CD4-positive, alpha-beta T cell (primary cell): ENCODE measurements around the gene AIFM3. TPM values are rescaled to one million over a fixed set of nuclear protein-coding genes. Genes with fewer than 3 reads are reported as not detected.

Source experiments
- ATAC-seq: fragments of 200-7000 bp; cut with Tn5 transposase; one replicate; pipeline ENCODE4 v1.10.0; 2022; ENCODE audit warnings: mild to moderate bottlenecking; ENCODE audit not compliant: poor library complexity
- CTCF ChIA-PET: fragments of 350-600 bp; sonication (Branson Sonifier 250); formaldehyde crosslinking; loops from one replicate; lab custom pipeline; 2021; ENCODE audit warnings: antibody characterized with exemption, inconsistent platforms; lab: Charles Lee
- POLR2A ChIA-PET: fragments of 350-600 bp; sonication (Branson Sonifier 250); formaldehyde crosslinking; loops from one replicate; lab custom pipeline; 2021; ENCODE audit warnings: antibody characterized with exemption, inconsistent platforms; lab: Charles Lee
- DNase-seq, 14 experiments: peaks; one replicate each; pipeline ENCODE4 v3.0.0-alpha.2; 2013 to 2020; ENCODE audit warnings: mixed read lengths in 2 of 14
- H3K27ac ChIP-seq, 2 donors: one replicate each; pipeline versions ENCODE4 v1.5.1 to v1.7.0; 2013; ENCODE audit warnings: low read length in 2 of 2, low read depth in 1 of 2, mild to moderate bottlenecking in 1 of 2
- H3K27me3 ChIP-seq, 2 experiments: 1 replicate in 1 of 2; 2 replicates in 1 of 2; pipeline versions ENCODE4 v1.6.1 to v1.7.0; 2013; ENCODE audit warnings: low read length in 2 of 2, control low read depth in 1 of 2, mild to moderate bottlenecking in 1 of 2, moderate library complexity in 1 of 2; ENCODE audit not compliant: insufficient read depth in 2 of 2, control insufficient read depth in 1 of 2
- H3K36me3 ChIP-seq: one replicate; pipeline ENCODE4 v1.6.1; 2013; ENCODE audit warnings: low read length, control low read depth; ENCODE audit not compliant: insufficient read depth
- H3K4me1 ChIP-seq: one replicate; pipeline ENCODE4 v1.6.1; 2013; ENCODE audit warnings: low read length, control low read depth; ENCODE audit not compliant: insufficient read depth
- H3K4me3 ChIP-seq: one replicate; pipeline ENCODE4 v1.5.1; 2013; ENCODE audit warnings: mild to moderate bottlenecking, low read length, moderate library complexity
- H3K9me3 ChIP-seq, 2 experiments: 1 replicate in 1 of 2; 2 replicates in 1 of 2; pipeline versions ENCODE4 v1.6.1 to v1.7.0; 2013; ENCODE audit warnings: low read length in 2 of 2, mild to moderate bottlenecking in 2 of 2, control low read depth in 1 of 2, moderate library complexity in 1 of 2; ENCODE audit not compliant: control insufficient read depth in 1 of 2, insufficient read depth in 1 of 2
- H3K27ac Mint-ChIP-seq: one replicate; pipeline ENCODE4 v1.8.0; 2020; ENCODE audit warnings: mixed read lengths
- H3K27me3 Mint-ChIP-seq: one replicate; pipeline ENCODE4 v1.8.0; 2021; ENCODE audit warnings: mixed read lengths
- H3K36me3 Mint-ChIP-seq: one replicate; pipeline ENCODE4 v1.8.0; 2021; ENCODE audit warnings: low read depth, mixed read lengths
- H3K4me1 Mint-ChIP-seq: one replicate; pipeline ENCODE4 v1.8.0; 2021; ENCODE audit warnings: low read depth, mixed read lengths
- H3K4me3 Mint-ChIP-seq: one replicate; pipeline ENCODE4 v1.8.0; 2020; ENCODE audit warnings: mild to moderate bottlenecking, mixed read lengths
- H3K9me3 Mint-ChIP-seq: one replicate; pipeline ENCODE4 v1.8.0; 2020; ENCODE audit warnings: mixed read lengths
- CTCF ChIP-seq: fragments of 200-600 bp; IDR thresholded peaks from one replicate; pipeline ENCODE4 v1.8.0; 2022; ENCODE audit warnings: antibody characterized with exemption, mild to moderate bottlenecking
- intact Hi-C, 2 experiments: fragments of 100-400 bp; cut with DNase I in 1 of 2; cut with micrococcal nuclease in 1 of 2; formaldehyde crosslinking; loops; one replicate each; pipeline versions ENCODE4 v1.15.1 to v1.9.0; 2023 to 2025; cut with DNase I, micrococcal nuclease
- total RNA-seq, 174 experiments: library from RNA in 2 of 174; stranded (reverse) in 2 of 174; gene quantifications; one replicate each; pipeline ENCODE4 v1.2.3 and lab custom pipeline; 2021 to 2026

AIFM3 gene
- total RNA-seq, 2 experiments from 2014 or later, result 0.34 to 0.41 TPM

GRCh38 chr22:20996598-20997535 is 29.8 kb downstream of the AIFM3 start:
- H3K4me3 Mint-ChIP-seq, result no peak overlapping the region
- no peak for ATAC-seq
- ChIA-PET CTCF (no interaction called here), POLR2A (no interaction called here)
- peaks cover 69% of the 10 kb centered on the region for H3K36me3 ChIP-seq
- no peaks in the 10 kb centered on the region for H3K9me3 Mint-ChIP-seq
- peaks cover 35% of the 10 kb centered on the region for H3K4me1 ChIP-seq
- H3K27me3 ChIP-seq, result no peaks in the 10 kb centered on the region
- H3K27ac ChIP-seq, result peak overlapping the region in 1 of 2 donors; percentile 1
- intact Hi-C loops, result no loop called here
- H3K9me3 ChIP-seq, result no peaks in the 10 kb centered on the region
- DNase-seq, result peak in 1 of 14 experiments; percentile 17
- TF ChIP-seq CTCF, result no peak
- peaks cover 26% of the 10 kb centered on the region for H3K4me1 Mint-ChIP-seq
- H3K4me3 ChIP-seq, result no peak overlapping the region
- peaks cover 39% of the 10 kb centered on the region for H3K36me3 Mint-ChIP-seq
- no peaks in the 10 kb centered on the region for H3K27me3 Mint-ChIP-seq
- peak overlapping the region; percentile 55 for H3K27ac Mint-ChIP-seq

- Mint-ChIP-seq H3K4me1 (peaks cover 32% of the 10 kb centered on the region), H3K9me3 (no peaks in the 10 kb centered on the region), H3K27me3 (no peaks in the 10 kb centered on the region), H3K27ac (no peak overlapping the region), H3K4me3 (no peak overlapping the region), H3K36me3 (peaks cover 43% of the 10 kb centered on the region)
- ATAC-seq, result no peak
- peaks cover 41% of the 10 kb centered on the region for H3K4me1 ChIP-seq
- H3K9me3 ChIP-seq, result no peaks in the 10 kb centered on the region
- H3K27ac ChIP-seq, result no peak overlapping the region
- H3K36me3 ChIP-seq, result peaks cover 60% of the 10 kb centered on the region
- no peak overlapping the region for H3K4me3 ChIP-seq
- ChIA-PET CTCF (no interaction called here), POLR2A (interaction anchor here (3.6 kb wide), 1 partner anchor 16 kb away, joined by 25 read pairs; the partner anchor contains the start of gene LZTR1)
- DNase-seq, result peak in 1 of 14 experiments; percentile 14
- no peaks in the 10 kb centered on the region for H3K27me3 ChIP-seq
- intact Hi-C loops, result no loop called here
- TF ChIP-seq CTCF, result no peak
These were observed 30.6 kb downstream of the AIFM3 start for GRCh38 chr22:20997536-20998257.

- TF ChIP-seq CTCF, result no peak
- Histone ChIP-seq H3K27ac (no peak overlapping the region), H3K9me3 (no peaks in the 10 kb centered on the region), H3K4me3 (no peak overlapping the region), H3K4me1 (peaks cover 51% of the 10 kb centered on the region), H3K36me3 (peaks cover 54% of the 10 kb centered on the region), H3K27me3 (no peaks in the 10 kb centered on the region)
- intact Hi-C loops, result no loop called here
- Mint-ChIP-seq H3K4me3 (peak overlapping the region; percentile 70), H3K9me3 (no peaks in the 10 kb centered on the region), H3K36me3 (peaks cover 43% of the 10 kb centered on the region), H3K27me3 (no peaks in the 10 kb centered on the region), H3K27ac (peak overlapping the region; percentile 63), H3K4me1 (peaks cover 42% of the 10 kb centered on the region)
- ChIA-PET CTCF (no interaction called here), POLR2A (interaction anchor here (3.6 kb wide), 1 partner anchor 17 kb away, joined by 25 read pairs; the partner anchor contains the start of gene LZTR1)
- ATAC-seq (no peak), DNase-seq (peak in 1 of 14 experiments; percentile 12)
These were observed 31.6 kb downstream of the AIFM3 start for GRCh38 chr22:20998411-20999336.
